HCEC 1CT (cell line): ENCODE data around the gene VPS37D.
"Not testable (repeated sequence)": the region's sequence is repeated elsewhere in the genome, so short reads cannot be mapped to it uniquely, and the experiment has no call there.

Experiments used
- DNase-seq: peaks from one replicate; pipeline ENCODE4 v3.0.0-alpha.2; 2017

Gene VPS37D

DNA sequence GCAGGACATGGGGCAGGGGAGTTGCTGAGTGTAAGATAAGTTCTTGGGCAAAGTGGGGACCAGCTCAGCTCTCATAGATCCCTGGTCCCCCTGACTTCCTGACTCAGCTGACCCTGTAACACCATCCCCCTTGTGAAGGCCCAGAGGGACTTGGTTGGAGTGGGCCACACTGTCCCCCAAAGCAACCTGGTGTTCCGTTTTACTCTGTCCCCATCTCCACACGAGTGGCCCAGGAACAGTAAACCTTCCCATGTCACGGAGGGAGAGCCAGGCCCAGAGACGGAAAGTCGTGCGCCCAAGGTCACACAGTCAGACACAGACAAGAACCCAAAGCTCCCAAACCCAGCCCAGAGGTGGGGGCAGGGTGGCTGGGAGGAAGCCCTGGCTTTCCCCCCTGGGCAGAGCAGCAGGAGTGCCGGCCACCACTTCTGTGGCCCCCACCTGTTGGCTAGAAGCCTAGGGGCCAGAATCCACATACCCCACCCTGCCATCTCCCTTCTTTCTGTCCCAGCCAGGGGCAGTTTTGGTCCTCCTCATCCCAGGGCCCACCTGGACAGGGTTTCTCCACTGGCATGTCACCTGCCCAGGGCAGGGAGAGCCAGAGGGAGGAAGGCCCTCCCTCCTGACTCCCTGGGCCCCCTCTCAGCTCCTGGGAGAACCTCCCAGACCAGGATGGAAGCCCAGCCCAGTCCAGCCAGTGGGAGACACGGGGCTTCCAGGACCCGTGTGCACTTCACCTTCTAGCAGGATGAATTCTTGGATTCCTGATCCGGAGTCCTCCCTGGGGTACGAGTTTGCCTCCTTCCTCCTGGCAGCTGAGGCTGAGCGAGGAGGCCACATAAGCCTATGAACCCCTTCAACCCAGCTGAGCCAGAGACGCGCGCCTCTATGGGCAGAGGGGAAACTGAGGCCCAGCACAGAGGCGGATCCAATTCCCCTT is 20.6 kb upstream of the VPS37D start:
- DNase-seq: no peak

DNA sequence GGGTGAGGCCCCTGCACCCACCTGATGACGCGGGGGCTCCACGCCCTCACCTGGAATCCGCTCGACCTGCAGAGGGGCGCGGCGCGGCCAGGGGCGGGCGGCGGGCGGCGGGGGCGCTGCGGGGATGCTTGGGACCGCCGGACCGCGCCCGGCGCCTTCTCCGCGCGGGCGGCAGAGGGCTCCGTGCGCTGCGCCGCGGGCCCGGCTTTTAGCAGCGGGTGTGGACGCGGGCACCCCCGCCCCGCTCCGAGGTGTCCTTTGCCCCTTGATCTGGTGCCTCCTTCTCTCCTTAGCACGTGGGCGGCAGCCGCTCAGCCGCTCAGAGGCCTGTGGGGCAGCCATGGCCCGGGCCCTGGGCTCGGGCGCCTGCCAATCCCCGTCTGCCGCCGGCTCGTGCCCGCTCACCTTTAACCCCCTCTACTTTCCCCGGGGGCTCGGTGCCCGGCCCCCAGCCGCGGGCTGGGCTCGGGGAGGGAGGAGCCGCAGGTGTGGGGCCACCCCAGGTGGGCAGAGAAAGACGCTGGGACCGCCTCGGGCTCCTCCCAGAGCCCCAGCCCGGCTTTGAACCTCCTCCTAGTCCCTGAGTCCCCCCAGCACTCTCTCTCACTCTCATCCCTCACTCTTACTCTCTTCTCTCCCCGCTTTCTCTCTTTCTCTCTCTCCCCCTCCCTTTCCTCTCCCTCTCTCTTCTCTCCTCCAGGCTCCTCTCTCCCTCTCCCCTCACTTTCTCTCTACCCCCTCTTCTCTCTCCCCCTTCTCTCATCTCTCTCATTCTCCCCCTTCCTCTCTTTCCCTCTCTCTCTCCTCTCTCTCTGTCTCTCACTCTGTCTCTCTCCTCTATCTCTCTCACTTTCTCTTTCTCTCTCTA is 19.7 kb upstream of the VPS37D start:
- no peak for DNase-seq

DNA sequence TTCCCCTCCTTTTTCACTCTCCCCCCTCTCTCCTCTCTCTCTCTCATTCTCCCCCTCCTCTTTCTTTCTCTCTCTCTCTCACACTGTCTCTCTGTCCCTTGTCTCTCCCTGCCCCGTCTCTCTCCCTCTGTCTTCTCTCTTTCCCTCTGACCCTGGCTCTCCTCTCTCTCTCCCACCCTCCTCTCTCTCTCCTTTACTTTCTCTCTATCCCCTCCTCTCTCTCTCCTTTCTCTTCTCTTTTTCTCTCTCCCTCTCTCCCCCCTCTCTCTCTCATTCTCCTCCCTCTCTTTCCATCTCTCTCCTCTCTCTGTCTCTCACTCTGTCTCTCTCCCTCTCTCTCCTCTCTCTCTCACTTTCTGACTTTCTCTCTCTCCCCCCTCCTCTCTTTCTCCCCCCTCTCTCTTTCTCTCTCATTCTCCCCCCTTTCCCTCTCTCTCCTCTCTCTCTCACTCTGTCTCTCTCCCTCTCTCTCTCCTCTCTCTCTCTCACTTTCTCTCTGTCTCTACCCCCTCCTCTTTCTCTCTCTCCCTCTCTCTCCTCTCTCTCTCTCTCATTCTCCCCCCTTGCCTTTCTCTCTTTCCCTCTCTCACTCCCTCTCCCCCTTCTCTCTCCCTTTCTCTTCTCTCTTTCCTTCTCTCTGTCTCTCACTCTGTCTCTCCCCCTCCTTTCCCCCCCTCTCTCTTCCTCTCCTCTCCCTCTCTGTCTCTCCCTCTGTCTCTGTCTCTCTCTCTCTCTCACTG is 18.9 kb upstream of the VPS37D start:
- DNase-seq: no peak

DNA sequence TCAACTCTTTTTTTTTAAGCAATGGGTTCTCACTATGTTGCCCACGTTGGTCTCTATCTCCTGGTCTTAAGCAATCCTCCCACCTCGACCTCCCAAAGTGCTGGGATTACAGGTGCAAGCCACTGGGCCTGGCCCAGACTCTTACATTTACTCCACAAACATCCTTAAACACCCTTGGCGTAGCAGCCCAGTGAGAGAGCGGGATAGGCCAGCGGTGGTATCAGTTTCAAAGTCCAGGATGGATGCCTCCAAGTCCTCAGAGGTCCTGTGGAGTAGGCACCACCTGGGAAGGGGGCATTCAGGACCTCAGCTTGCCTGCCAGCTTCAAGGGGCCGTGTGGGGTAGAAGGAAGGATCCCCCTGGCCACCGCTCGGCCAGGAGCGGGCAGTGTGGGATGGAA is 18.1 kb upstream of the VPS37D start:
- DNase-seq: no peak

DNA sequence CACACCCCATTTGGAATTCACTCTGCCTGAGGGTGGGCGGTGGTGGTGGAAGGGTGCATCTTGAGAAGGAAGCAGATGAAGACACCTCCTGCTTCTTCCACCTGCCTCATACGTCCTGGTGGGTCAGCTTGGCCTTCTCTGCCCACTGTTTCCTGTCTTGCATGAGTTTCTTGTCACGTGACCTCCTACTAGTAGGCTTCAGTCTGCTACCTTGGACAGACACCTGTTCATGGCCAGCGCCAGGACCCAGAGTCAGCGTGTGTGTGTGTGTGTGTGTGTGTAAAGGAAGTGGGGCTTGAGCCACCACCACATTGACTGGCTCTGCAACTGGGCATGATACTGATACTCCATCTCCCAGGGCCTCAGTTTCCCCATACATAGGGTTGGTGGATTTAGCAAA is 17.1 kb upstream of the VPS37D start:
- DNase-seq: no peak

DNA sequence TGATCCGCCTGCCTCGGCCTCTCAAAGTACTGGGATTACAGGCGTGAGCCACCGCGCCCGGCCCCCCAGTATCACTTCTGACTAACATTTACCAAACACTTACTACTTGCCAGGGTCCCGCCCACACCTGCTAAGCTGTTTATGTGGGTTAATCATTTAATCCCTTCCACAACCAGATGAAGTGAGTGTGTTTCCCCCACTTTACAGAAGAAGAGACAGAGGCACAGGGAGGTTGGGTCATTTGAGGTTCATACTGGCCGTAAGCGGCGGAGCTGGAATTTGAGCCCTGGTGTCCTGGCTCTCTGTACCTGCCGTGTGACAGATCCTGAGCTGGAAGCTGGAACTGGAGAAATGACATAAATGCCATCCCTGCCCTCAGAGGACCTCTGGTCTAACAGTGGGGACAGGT is 15.1 kb upstream of the VPS37D start:
- no peak for DNase-seq

DNA sequence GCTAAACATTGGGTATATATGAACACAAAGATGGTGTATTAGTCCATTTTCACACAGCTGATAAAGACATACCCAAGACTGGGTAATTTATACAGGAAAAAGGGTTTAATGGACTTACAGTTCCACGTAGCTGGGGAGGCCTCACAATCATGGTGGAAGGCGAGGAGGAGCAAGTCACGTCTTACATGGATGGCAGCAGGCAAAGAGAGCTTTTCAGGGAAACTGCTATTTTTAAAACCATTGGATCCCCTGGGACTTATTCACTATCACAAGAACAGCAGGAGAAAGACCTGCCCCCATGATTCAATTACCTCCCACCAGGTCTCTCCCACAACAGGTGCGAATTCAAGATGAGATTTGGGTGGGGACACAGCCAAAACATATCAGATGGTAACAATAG is 12.3 kb upstream of the VPS37D start:
- not testable (repeated sequence) for DNase-seq

DNA sequence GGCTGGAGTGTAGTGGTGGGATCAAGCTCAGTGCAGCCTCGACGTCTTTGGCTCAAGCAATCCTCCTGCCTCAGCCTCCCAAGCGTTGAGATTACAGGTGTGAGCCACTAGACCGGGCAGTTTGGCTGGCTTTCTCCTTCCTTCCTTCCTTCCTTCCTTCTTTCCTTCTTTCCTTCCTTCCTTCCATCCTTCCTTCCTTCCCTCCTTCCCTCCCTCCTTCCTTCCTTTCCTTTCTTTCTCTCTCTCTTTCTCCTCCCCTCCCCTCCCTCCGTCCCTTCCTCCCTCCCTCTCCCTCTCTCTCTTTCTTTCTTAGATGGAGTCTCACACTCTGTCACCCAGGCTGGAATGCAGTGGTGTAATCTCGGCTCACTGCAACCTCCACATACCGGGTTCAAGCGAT is 7.6 kb upstream of the VPS37D start:
- DNase-seq: no peak

DNA sequence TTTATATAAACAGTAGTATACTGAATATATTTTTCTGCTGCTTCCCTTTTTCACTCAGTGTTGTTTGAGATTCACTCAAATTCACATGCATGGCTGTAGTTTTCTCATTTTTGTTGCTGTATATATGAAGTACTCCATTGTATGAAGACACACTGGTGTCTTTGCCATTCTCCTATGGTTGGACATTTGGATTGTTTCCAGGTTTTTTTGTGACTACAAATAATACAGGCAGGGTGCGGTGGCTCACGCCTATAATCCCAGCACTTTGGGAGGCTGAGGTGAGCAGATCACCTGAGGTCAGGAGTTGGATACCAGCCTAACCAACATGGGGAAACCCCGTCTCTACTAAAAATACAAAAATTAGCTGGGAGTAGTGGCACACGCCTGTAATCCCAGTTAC is 7.0 kb upstream of the VPS37D start:
- DNase-seq: not testable (repeated sequence)

DNA sequence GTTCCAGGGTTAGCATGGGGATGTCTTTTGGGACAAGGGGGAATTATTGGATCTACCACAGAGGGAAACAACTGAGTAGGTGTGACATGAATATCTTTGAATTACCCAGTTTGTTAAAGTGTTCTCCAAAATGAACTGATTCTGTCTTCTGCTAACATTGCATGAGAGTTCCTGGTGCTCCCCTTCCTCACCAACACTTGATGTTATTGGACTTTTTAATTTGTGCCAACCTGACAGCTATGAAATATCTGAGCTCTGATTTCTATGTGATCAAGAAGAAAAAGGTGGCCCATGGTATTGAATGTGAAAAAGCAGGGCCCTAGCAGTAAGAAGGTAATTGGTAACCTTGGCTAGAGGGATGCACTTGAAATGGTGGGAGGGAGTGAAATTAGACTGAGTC is 4.6 kb upstream of the VPS37D start:
- DNase-seq: no peak

DNA sequence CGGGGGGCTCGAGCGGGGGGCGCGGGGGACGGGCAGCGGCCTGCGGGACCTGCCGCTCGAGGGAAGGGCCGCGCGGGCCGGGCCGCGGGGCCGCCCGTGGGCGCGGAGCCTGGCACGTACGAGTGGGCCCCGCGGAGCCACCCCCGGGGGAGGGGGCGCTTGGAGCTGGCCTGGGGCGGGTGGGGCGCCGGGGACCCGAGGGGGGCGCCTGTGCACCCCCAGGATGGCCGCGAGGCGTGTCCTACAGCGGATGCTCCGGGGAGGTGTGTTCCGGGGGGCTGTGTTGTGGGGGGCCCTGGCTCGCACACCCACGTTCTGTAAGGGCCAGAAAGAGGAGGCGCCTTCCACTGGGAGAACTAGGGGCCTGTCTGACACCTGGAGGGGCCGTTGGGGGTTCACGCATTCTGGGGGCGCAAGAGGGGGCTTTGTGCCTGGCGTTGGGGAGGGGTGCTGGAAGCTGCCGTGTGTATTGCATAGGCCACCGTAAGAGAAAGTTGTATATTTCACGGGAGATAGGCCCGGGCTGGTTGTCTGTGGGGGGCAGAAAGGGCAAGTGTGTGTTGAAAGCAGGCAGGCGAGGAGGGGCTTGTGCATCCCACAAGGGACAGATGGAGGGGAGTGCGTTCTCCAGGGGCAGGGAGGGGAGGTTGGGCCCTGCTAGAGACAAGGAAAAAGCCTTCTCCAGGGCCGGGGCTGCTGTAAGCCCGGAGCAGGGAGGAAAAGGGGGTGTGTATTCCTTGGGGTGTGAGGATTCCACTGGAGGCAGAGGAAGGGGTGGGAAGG is 663 bp downstream of the VPS37D start:
- no peak for DNase-seq

DNA sequence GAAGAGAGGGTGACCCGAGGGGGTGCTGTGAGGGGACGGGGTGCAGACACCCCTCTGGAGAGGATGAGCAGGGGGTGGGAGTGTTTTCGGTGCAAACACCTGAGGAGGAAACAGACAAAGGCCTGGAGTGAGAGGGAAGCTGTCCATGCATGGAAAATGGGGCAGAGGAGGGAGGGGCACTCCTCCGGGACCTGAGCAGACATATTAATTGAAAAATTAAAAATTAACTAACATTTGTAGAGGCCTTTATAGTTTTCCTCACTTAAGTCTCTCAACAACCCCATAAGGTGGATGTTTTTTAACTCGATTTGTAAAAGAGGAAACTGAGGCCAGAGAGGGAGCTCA is 1.2 kb downstream of the VPS37D start:
- no peak for DNase-seq

DNA sequence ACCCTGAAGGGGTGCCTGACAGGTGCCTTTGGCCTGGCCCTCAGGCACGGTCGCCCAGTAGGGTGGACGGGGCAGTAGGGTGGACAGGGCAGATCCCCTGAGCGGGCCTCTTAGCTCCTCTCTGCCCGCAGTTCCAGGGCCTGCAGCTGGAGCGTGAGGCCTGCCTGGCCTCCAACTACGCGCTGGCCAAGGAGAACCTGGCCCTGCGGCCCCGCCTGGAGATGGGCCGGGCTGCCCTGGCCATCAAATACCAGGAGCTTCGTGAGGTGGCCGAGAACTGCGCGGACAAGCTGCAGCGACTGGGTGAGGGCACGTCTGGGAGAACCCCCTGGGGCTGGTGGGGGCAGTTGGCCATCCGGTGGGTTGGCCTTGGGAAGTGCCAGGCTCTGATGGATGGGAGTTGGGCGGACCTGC is 1.7 kb downstream of the VPS37D start:
- no peak for DNase-seq

DNA sequence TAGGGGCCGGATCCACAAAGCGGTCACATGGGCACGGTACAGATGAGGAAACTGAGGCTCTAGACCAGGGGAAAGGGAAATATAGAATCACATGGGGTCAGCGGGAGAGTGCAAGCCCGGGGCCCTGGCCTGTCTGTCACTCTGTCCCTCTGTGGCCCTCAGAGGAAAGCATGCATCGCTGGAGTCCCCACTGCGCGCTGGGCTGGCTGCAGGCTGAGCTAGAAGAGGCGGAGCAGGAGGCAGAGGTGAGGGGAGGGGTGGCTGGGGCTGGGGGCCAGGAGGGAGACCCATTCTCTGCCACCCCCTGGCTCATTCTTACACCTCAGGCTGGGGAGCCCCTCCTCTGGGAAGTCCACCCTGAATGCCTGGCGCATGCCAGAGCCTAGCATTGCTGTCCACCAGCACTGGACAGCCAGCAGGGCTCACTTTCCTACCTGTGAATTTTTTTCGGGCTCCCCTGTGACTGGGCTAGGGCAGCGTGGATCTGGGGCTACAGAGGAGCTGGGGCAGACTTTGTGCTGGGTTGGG is 2.3 kb downstream of the VPS37D start:
- no peak for DNase-seq

DNA sequence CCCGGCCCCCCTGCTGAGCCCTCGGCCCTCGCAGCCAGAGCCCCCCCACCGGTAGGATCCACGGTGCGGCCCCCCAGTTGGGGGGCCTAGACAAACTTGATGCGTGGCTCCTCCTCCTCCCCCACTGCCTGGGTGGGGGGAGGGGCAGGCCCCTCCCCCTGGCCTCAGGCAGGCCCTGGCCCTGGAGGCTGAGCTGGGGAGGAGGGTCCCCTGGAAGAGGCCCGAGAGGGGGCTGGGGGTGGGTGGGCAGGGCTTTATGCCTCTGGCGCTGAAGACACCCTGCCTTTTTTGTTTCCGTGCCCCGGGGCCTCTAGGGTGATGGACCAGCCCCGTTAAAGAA is 3.7 kb downstream of the VPS37D start:
- no peak for DNase-seq

DNA sequence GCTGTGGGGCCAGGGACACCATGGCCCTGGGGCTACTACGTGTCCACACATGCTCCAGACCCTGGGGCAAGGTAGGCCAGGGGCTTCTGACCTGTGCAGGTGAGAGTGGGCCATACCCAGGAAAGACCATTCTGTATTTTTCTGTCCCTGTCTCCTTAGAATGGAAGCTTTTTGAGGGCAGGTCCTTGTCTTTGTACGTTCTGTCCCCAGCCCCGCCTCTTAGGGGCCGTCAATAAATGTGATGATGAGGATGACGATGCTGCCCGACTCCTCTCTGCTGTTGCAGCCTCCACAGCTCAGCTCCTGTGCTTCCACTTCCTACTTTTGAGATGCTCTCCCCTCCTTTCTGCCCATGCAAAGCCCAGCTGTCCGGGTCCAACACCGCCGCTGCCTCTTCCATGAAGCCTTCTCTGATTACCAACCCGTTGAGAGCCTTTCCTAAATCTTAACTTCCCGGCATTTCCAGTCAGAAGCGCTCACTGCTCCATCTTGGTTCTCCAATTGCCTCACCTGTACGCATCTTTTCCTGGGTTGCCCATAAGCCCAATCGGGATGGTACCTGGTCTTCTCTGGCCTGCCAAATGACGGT is 4.3 kb downstream of the VPS37D start:
- DNase-seq: no peak

DNA sequence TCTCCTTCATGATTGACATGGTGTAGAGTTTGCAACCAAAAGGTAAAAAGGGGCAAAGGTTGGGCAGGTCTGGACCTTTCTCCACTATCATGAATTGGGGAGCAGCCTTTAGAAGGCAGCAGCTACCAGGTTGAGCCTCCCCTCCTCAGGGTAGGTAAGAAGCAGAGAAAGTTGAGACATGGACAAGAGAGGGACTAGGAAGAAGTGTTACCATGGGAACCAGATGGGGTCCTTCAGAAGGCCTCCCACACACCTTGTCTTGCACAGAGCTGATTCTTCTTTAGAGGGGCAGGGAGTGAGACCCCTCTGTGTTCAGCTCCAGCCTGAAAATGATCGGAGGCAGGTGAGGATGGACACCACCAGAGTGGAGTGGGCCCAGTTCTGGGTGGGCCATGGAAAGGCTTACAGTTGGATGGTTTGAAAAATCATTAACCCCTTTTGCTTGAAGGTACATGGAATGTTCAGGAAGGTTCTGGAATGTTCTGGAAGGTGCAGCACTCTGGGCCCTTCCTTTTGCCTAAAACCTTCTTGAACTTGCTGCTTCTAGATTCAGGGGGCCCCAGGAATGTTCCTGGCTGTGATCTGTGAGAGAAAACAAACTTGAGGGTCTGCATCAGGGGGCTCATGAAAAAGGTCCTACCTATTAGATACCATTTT is 7.0 kb downstream of the VPS37D start:
- DNase-seq: no peak

DNA sequence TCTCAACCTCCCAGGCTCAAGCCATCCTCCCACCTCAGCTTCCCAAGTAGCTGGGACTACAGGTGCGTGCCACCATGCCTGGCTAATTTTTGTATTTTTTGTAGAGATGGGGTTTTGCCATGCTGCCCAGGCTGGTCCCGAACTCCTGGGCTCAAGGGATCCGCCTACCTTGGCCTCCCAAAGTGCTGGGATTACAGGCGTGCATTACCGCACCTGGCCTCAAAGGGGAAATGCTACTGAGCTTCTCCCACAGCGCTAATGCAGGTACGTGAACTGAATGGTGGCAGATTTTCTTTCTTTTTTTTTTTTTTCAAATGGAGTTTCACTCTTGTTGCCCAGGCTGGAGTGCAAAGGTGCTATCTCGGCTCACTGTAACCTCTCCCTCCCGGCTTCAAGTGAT is 8.4 kb downstream of the VPS37D start:
- DNase-seq: not testable (repeated sequence)

DNA sequence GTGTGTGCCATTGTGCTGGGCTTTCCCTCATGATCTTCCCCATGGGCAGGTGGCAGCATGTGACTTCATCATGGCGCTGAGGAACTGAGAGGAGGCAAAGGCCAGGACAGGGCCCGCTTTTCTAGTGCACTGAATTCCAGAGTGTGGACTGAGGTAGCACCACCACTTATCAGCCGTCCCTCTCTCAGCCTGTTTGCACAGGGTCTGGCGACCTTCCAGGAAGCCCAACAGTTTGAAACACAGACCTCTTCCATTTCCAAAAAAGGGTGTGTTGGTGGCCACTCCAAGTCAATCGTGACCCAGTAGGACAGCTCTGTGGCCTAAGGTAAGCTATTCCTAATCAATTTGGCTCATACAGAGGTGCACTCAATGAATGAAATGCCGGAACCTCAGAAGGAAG is 11.2 kb downstream of the VPS37D start:
- no peak for DNase-seq

DNA sequence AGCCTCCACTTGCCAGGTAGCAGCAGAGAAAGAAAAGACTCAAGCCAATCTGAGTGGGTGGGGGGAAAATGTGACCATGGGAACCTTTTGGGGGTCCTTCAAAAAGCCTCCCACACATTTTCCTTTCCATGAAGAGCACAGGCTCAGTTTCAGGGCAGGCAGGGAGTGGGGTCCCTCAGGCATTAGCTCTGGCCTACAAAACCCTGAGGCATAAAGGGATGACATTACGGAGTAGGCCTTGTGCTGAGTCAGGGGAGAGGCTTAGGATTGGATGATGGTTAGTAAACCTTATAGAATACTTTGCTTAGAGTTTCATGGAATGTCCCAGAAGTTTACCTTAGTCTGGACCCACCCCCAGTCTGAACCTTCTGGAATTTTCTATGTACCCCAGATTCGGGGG is 12.1 kb downstream of the VPS37D start:
- DNase-seq: no peak

DNA sequence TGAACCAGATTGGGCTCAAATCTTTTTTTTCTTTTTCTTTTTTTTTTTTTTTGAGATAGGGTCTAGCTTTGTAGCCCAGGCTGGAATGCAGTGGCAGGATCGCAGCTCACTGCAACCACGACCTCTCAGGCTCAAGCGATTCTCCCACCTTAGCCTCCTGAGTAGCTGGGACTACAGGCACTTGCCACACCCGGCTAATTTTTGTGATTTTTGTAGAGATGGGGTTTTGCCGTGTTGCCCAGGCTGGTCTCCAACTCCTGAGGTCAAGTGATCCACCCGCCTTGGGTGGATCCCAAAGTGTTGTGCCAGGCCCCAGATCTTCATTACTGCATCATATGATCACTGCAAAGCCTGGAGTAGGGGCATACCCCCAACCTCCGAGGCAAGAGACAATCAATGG is 12.9 kb downstream of the VPS37D start:
- no peak for DNase-seq

DNA sequence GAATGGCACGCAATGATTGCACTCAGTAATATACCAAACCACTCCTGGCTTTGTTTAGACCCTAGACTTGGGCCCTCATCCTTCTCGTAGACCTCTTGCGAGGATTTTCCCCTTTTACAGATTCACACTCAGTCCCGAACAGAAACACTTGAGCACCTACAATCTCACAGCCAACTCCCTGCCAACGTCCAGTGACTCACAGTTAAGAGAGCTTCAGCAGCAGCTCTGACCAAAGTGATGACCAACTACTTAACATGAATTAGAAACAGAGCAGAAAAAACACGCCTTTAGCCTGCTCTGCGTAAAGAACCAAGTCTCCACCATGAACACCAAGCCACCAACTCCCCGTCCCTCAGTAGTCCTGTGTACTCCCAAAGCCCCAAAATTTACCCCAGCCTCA is 13.4 kb downstream of the VPS37D start:
- DNase-seq: no peak
